Type B pancreatic cell (in vitro differentiated cells): Measurements from ENCODE around the gene RANBP3. TPM values are rescaled to one million over a fixed set of nuclear protein-coding genes. Genes with fewer than 3 reads are reported as not detected.
A peak's percentile ranks its signal among the peaks of the same experiment; 100 is the strongest.
"Not testable (repeated sequence)": the region's sequence is repeated elsewhere in the genome, so short reads cannot be mapped to it uniquely, and the experiment has no call there.

Experiments
- DNase-seq: peaks from one replicate; pipeline ENCODE4 v3.0.0; 2021; ENCODE audit warnings: mixed read lengths; ENCODE audit not compliant: unreplicated experiment; ENCODE audit errors: extremely low spot score
- H3K27ac Mint-ChIP-seq: 2 replicates; pipeline ENCODE4 v1.8.0; 2021; ENCODE audit warnings: mild to moderate bottlenecking, mixed read lengths
- H3K27me3 Mint-ChIP-seq: 2 replicates; pipeline ENCODE4 v1.8.0; 2021; ENCODE audit warnings: mixed read lengths
- H3K36me3 Mint-ChIP-seq: 2 replicates; pipeline ENCODE4 v1.8.0; 2021; ENCODE audit warnings: mixed read lengths
- H3K4me1 Mint-ChIP-seq: one replicate; pipeline ENCODE4 v1.8.0; 2021; ENCODE audit warnings: mixed read lengths; ENCODE audit not compliant: unreplicated experiment
- H3K4me3 Mint-ChIP-seq: 2 replicates; pipeline ENCODE4 v1.8.0; 2021; ENCODE audit warnings: mild to moderate bottlenecking, mixed read lengths
- H3K9me3 Mint-ChIP-seq: 2 replicates; pipeline ENCODE4 v1.8.0; 2021; ENCODE audit warnings: mixed read lengths
- CTCF ChIP-seq: fragments of 200-600 bp; sonication (generic); conservative IDR thresholded peaks from 2 replicates; pipeline ENCODE4 v1.5.0; 2021; ENCODE audit warnings: antibody characterized with exemption, mild to moderate bottlenecking
- long read RNA-seq: library from polyadenylated mRNA; unstranded; transcript quantifications from one replicate; pipeline ENCODE4 v2.0.0, GENCODE V29; 2020
- total RNA-seq: library from RNA; stranded (reverse); gene quantifications from 2 replicates; pipeline ENCODE4 v1.2.1, GENCODE V29; 2021; ENCODE audit warnings: low replicate concordance

Gene RANBP3, protein sequence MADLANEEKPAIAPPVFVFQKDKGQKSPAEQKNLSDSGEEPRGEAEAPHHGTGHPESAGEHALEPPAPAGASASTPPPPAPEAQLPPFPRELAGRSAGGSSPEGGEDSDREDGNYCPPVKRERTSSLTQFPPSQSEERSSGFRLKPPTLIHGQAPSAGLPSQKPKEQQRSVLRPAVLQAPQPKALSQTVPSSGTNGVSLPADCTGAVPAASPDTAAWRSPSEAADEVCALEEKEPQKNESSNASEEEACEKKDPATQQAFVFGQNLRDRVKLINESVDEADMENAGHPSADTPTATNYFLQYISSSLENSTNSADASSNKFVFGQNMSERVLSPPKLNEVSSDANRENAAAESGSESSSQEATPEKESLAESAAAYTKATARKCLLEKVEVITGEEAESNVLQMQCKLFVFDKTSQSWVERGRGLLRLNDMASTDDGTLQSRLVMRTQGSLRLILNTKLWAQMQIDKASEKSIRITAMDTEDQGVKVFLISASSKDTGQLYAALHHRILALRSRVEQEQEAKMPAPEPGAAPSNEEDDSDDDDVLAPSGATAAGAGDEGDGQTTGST
- total RNA-seq, result 75.5 and 92.4 TPM in 2 replicates
- long read RNA-seq, partial matches to known transcripts, result 0 of 3 reads
- long read RNA-seq, other reads (novel, unspliced or antisense), result 2 of 3 reads

DNA sequence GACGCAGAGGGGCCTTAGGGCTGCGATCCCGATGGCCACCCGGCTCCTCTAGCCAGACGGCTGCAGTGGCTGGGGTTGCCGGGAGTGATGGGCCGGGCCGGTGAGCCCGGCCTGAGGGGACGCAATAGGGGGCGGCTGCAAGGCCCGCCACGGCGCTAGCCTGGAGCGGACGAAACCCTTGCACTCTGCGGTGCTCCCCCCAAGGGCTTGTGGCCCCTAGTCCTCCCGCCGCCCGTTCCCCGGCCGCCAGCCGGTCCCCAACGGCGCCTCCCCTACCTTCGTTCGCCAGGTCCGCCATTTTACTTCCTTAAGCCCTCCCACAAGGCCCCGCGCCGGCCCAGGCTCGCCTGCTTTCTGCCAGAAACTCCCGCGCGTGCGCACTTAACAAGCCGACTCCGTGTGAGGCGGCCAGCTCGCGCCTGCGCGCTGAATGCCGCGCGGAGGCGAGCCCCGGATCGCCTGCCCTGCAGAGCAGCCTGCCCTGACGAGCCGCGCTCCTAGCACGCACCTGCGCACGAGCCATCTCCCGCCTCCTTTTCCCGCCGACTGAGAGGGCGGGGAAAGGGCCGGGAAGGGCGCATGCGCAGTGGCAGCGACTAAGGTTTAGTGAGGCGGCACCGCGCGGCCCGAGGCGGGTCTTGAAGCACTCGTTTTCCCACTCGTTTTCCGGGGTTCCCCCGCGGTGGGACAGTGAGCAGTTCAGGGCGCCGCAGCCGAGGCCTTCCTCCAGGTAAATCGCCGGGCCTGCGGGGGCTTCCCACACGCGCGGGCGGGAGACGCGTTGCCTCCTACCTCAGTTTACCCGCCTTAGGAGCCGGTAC, at the start of gene RANBP3:
RANBP3 (minus strand) TSS at position 356 of the 821 bp plus-strand sequence; CDS start at position 298, 58 bp downstream.
- Mint-ChIP-seq H3K4me1 (peaks cover 31% of the 10 kb centered on the region), H3K4me3 (peak within 1 kb of the TSS; percentile 93), H3K9me3 (no peaks in the 10 kb centered on the region), H3K36me3 (peaks cover 5% of the 10 kb centered on the region), H3K27me3 (no peaks in the 10 kb centered on the region), H3K27ac (peak within 1 kb of the TSS; percentile 90)
- DNase-seq, result peak; percentile 100
- no peak for TF ChIP-seq CTCF

DNA sequence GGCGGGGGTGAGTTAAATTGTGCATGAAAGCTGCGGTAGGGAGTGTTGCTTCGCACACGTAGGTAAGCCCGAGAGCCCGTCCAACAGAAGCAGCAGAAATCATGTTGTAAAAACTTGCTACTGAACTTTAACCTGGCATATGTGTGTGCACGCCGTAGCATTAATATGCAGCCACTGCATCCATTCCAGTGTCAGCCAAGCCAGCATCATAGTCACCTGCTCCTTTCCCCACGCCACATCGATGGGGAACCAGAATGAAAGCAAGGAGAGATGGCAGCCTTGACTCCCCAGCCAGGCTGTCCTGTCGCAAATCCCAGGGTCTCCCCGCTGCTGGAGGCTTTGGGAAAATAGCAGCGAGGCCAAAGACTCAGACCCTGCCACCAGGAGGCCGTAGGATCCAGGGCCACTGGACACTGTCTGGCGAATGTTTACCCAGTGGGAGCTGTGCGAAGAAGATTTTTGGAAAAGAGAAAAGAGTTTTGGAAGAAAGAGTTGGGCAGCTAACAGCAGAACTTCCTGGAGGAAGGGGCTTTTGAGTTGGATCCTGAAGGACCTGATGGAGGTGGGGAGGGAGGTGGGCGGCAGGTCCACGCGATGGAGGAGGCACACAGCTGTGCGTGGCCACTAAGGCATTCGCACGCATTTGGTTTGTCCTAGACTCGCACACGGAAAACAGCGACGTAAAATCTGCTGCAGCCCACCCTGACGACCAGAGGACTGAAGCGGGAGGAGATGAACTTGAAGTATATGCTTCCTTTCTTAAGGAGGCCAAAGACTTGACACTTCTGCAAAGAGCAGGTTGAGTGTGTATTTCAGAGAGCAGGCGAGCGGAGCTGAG, 48.7 kb upstream of the RANBP3 start:
- H3K4me3 Mint-ChIP-seq, result no peak overlapping the region
- DNase-seq, result no peak
- no peak overlapping the region for H3K27ac Mint-ChIP-seq
- peaks cover 15% of the 10 kb centered on the region for H3K4me1 Mint-ChIP-seq
- H3K36me3 Mint-ChIP-seq, result peaks cover 7% of the 10 kb centered on the region
- peaks cover 8% of the 10 kb centered on the region for H3K9me3 Mint-ChIP-seq
- no peak for TF ChIP-seq CTCF
- H3K27me3 Mint-ChIP-seq, result no peaks in the 10 kb centered on the region

DNA sequence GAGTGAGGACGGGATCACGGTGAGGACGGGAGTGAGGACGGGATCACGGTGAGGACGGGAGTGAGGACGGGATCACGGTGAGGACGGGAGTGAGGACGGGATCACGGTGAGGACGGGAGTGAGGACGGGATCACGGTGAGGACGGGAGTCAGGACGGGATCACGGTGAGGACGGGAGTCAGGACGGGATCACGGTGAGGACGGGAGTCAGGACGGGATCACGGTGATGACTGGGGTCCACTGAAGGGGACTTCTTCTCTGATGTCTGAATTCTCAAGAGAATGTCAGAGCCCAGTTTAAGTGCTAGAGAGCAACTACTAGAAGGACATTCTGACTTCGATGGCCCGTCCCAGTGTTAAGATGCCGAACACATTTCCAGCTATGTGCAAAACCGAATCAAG, 46.8 kb upstream of the RANBP3 start:
- H3K27ac Mint-ChIP-seq, H3K27me3 Mint-ChIP-seq, H3K4me3 Mint-ChIP-seq, DNase-seq, H3K9me3 Mint-ChIP-seq, H3K36me3 Mint-ChIP-seq: not testable (repeated sequence)
- H3K4me1 Mint-ChIP-seq, result peaks cover 26% of the 10 kb centered on the region

GRCh38 chr19:6023936-6024335, 46.0 kb upstream of the RANBP3 start:
- Mint-ChIP-seq H3K27me3 (no peaks in the 10 kb centered on the region), H3K4me3 (no peak overlapping the region), H3K36me3 (no peaks in the 10 kb centered on the region), H3K4me1 (peaks cover 26% of the 10 kb centered on the region), H3K9me3 (no peaks in the 10 kb centered on the region), H3K27ac (no peak overlapping the region)
- no peak for DNase-seq
- TF ChIP-seq CTCF, result no peak

DNA sequence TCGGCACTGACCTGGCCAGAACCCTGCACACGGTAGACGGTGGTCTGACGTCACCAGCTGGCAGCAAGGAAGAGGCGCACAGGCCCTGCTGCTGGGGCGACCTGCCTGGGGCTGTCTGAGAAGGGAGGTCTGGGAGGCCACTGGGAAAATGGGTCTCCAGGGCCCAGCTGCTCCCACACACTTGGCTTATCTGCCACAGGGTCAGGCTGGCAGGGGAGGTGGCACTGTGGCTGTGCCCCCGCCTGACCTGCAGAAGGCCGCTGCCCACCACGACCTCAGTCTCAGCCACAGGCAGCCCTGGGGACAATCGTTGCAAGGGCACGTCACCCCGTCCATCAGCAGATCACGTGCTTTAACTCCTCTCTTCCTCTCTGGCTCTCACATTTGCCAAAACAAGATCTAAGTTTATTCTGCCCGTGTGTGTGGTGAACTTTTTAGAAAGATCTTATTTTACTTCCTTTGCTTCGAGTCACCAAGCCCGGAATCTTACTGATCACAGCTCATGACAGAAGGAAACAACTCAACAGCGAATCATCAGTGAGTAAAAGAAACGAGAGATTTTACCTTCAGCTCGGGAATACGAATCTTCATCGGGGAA, 45.2 kb upstream of the RANBP3 start:
- Mint-ChIP-seq H3K27me3 (no peaks in the 10 kb centered on the region), H3K9me3 (no peaks in the 10 kb centered on the region), H3K36me3 (no peaks in the 10 kb centered on the region), H3K4me1 (peaks cover 26% of the 10 kb centered on the region), H3K4me3 (no peak overlapping the region), H3K27ac (no peak overlapping the region)
- DNase-seq, result no peak
- TF ChIP-seq CTCF, result no peak
